Osteoblast (primary cell): ENCODE measurements around the gene AGBL4. TPM values are rescaled to one million over a fixed set of nuclear protein-coding genes. Genes with fewer than 3 reads are reported as not detected.

Source experiments
- DNase-seq: peaks from one replicate; pipeline ENCODE4 v3.0.0; 2011; ENCODE audit warnings: low spot score, mixed read lengths; ENCODE audit not compliant: insufficient read length; ENCODE audit errors: missing footprints
- H2AFZ ChIP-seq: 2 replicates; pipeline ENCODE4 v1.6.0; 2011; ENCODE audit warnings: mild to moderate bottlenecking, low read length
- H3K27ac ChIP-seq: 2 replicates; pipeline ENCODE4 v1.5.1; 2011; ENCODE audit warnings: mild to moderate bottlenecking, low read depth, low read length, moderate library complexity
- H3K27me3 ChIP-seq: 2 replicates; pipeline ENCODE4 v1.6.0; 2012; ENCODE audit warnings: mild to moderate bottlenecking, control low read depth, inconsistent platforms, low read length, moderate library complexity; ENCODE audit not compliant: insufficient read depth
- H3K36me3 ChIP-seq: 2 replicates; pipeline ENCODE4 v1.5.1; 2011; ENCODE audit warnings: mild to moderate bottlenecking, low read length, control low read depth, moderate library complexity; ENCODE audit not compliant: insufficient read depth
- H3K4me1 ChIP-seq: 2 replicates; pipeline ENCODE4 v1.5.1; 2011; ENCODE audit warnings: mild to moderate bottlenecking, low read length, control low read depth, moderate library complexity; ENCODE audit not compliant: insufficient read depth
- H3K4me2 ChIP-seq: 2 replicates; pipeline ENCODE4 v1.6.0; 2011; ENCODE audit warnings: mild to moderate bottlenecking, low read length; ENCODE audit not compliant: insufficient read depth
- H3K4me3 ChIP-seq: fragments of 200-600 bp; sonication (generic); 3 replicates; pipeline ENCODE4 v1.5.1; 2012; ENCODE audit warnings: mild to moderate bottlenecking, low read length, inconsistent platforms; ENCODE audit not compliant: insufficient read depth
- H3K79me2 ChIP-seq: 2 replicates; pipeline ENCODE4 v1.6.0; 2012; ENCODE audit warnings: mild to moderate bottlenecking, low read length, control low read depth, inconsistent platforms; ENCODE audit not compliant: insufficient read depth
- H3K9me3 ChIP-seq: 2 replicates; pipeline ENCODE4 v1.5.1; 2011; ENCODE audit warnings: low read depth, low read length, control low read depth
- H4K20me1 ChIP-seq: 2 replicates; pipeline ENCODE4 v1.6.0; 2012; ENCODE audit warnings: mild to moderate bottlenecking, low read length, control low read depth; ENCODE audit not compliant: insufficient read depth
- CTCF ChIP-seq: IDR thresholded peaks from 2 replicates; pipeline ENCODE4 v1.5.1; 2011; ENCODE audit warnings: mild to moderate bottlenecking, low read depth, low read length, moderate library complexity; ENCODE audit errors: extremely low read depth
- total RNA-seq: library from RNA; depleted of rRNA; stranded (reverse); fragments of >200 nt; gene quantifications from 2 replicates; pipeline ENCODE4 v1.2.3, GENCODE V29; 2012

The AGBL4 gene
- total RNA-seq, 1 donor, result not detected

- Histone ChIP-seq H2AFZ (no peak overlapping the region), H3K79me2 (no peaks in the 10 kb centered on the region), H3K4me1 (no peaks in the 10 kb centered on the region), H3K27ac (no peak overlapping the region), H3K9me3 (no peaks in the 10 kb centered on the region), H3K36me3 (no peaks in the 10 kb centered on the region), H4K20me1 (no peaks in the 10 kb centered on the region), H3K27me3 (no peaks in the 10 kb centered on the region), H3K4me3 (no peak overlapping the region), H3K4me2 (no peak overlapping the region)
- TF ChIP-seq CTCF, result no peak
- no peak for DNase-seq
Observed at GRCh38 chr1:48645883-48646282, 1377.9 kb downstream of the AGBL4 start.

GRCh38 chr1:48644905-48645605, 1378.7 kb downstream of the AGBL4 start:
- no peak overlapping the region for H3K27ac ChIP-seq
- H3K9me3 ChIP-seq, result no peaks in the 10 kb centered on the region
- H3K36me3 ChIP-seq, result no peaks in the 10 kb centered on the region
- H4K20me1 ChIP-seq, result no peaks in the 10 kb centered on the region
- no peak for DNase-seq
- H3K4me1 ChIP-seq, result no peaks in the 10 kb centered on the region
- no peak overlapping the region for H3K4me2 ChIP-seq
- no peak overlapping the region for H2AFZ ChIP-seq
- TF ChIP-seq CTCF, result no peak
- H3K4me3 ChIP-seq, result no peak overlapping the region
- H3K27me3 ChIP-seq, result no peaks in the 10 kb centered on the region
- no peaks in the 10 kb centered on the region for H3K79me2 ChIP-seq

- TF ChIP-seq CTCF, result no peak
- no peaks in the 10 kb centered on the region for H3K79me2 ChIP-seq
- H4K20me1 ChIP-seq, result no peaks in the 10 kb centered on the region
- H3K27me3 ChIP-seq, result no peaks in the 10 kb centered on the region
- H3K9me3 ChIP-seq, result no peaks in the 10 kb centered on the region
- H3K36me3 ChIP-seq, result no peaks in the 10 kb centered on the region
- H3K4me3 ChIP-seq, result no peak overlapping the region
- no peak for DNase-seq
- H3K4me1 ChIP-seq, result no peaks in the 10 kb centered on the region
- H3K4me2 ChIP-seq, result no peak overlapping the region
- H2AFZ ChIP-seq, result no peak overlapping the region
- H3K27ac ChIP-seq, result no peak overlapping the region
Observed at GRCh38 chr1:48644190-48644900, 1379.4 kb downstream of the AGBL4 start.

- no peak overlapping the region for H2AFZ ChIP-seq
- no peak overlapping the region for H3K4me2 ChIP-seq
- no peak for DNase-seq
- H3K79me2 ChIP-seq, result no peaks in the 10 kb centered on the region
- no peaks in the 10 kb centered on the region for H3K36me3 ChIP-seq
- H4K20me1 ChIP-seq, result no peaks in the 10 kb centered on the region
- H3K4me1 ChIP-seq, result no peaks in the 10 kb centered on the region
- no peak overlapping the region for H3K27ac ChIP-seq
- H3K4me3 ChIP-seq, result no peak overlapping the region
- H3K27me3 ChIP-seq, result no peaks in the 10 kb centered on the region
- no peaks in the 10 kb centered on the region for H3K9me3 ChIP-seq
- no peak for TF ChIP-seq CTCF
Observed at GRCh38 chr1:48643193-48643592, 1380.6 kb downstream of the AGBL4 start.
